Heart left ventricle (tissue), 13 donors: Measurements from ENCODE around the gene GBP1.

Source experiments
- POLR2A ChIP-seq, 2 donors: fragments of 450-650 bp; IDR thresholded peaks; one replicate each; pipeline ENCODE4 v1.6.1; 2017; ENCODE audit warnings: antibody characterized with exemption in 2 of 2, mild to moderate bottlenecking in 2 of 2, moderate library complexity in 2 of 2
- TF ChIP-seq, protein P1 (sequence below), 12 donors: fragments of 200-600 bp; sonication (generic) in 4 of 12; IDR thresholded peaks; one replicate each; pipeline versions ENCODE4 v1.5.0 to v1.8.0; 2018 to 2022; ENCODE audit warnings: antibody characterized with exemption in 12 of 12, mild to moderate bottlenecking in 5 of 12
- donor health status: ischemic (EF 13 %, LVEDD 7.1; RV severe dilation, severe dysfunction).
- donor health status: DM: no; HTN: yes; CAD: no.
- donor health status: DM: no; HTN: no; CAD: no.
- donor health status: ischemic (EF 25% LVEDD 6.9; RV normal size, moderate dysfunction).
- donor health status: ischemic (EF 25% LVEDD 5.7; RV mildly dilated, moderate dysfunction).
- donor health status: ischemic (EF 35%, LVEDD 5.7; RV mildly dilated, moderate dysfunction).
- donor health status: nonischemic (EF 11% LVEDD 7.7; RV severe dilation, severe dysfunction).
- donor health status: DM: yes; HTN: yes; CAD: no.
- donor health status: PGD.
- donor health status: ischemic (EF 29% LVEDD 5.4; RV normal size, mild dysfunction).
- donor health status: nonischemic (EF 23%, LVEDD 6.1; RV moderate dilation, normal function).

DNA sequence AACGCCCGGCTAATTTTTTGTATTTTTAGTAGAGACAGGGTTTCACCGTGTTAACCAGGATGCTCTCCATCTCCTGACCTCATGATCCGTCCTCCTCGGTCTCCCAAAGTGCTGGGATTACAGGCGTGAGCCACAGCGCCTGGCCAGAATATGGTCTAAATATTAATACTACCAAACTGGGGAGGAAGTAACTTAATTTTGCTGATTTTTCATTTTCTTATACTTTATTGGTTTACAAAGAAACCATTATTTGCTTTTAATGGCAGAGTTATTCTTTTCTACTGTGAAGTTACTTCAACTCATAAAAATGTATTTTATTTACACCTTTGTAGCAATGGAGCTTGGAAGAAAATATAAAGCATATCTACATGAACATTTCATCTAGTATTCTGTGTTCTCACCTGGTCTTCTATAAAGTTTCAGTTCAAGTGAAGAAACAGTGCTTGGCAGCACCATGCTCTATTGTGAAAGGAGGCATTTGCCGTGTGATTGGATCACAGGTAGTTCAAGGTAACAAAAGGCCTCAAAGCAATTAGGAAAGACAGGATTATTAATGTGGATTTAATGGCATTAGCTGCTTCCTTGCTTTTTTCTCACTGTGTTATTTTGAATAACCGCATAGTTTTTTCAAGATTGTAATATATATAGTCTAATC, 13.6 kb downstream of the GBP1 start:
- TF ChIP-seq, protein P1, sequence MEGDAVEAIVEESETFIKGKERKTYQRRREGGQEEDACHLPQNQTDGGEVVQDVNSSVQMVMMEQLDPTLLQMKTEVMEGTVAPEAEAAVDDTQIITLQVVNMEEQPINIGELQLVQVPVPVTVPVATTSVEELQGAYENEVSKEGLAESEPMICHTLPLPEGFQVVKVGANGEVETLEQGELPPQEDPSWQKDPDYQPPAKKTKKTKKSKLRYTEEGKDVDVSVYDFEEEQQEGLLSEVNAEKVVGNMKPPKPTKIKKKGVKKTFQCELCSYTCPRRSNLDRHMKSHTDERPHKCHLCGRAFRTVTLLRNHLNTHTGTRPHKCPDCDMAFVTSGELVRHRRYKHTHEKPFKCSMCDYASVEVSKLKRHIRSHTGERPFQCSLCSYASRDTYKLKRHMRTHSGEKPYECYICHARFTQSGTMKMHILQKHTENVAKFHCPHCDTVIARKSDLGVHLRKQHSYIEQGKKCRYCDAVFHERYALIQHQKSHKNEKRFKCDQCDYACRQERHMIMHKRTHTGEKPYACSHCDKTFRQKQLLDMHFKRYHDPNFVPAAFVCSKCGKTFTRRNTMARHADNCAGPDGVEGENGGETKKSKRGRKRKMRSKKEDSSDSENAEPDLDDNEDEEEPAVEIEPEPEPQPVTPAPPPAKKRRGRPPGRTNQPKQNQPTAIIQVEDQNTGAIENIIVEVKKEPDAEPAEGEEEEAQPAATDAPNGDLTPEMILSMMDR (IDR thresholded peaks at IDR 0.05), result no peak
- TF ChIP-seq POLR2A (IDR thresholded peaks at IDR 0.05), result no peak
